ENCODE data around the gene SLITRK2.

SLITRK2 gene

GRCh38 chrX:145826466-145826865, 8.8 kb downstream of the SLITRK2 start:
- no peak for DNase-seq (ENCODE audit: extremely low read depth, low read depth)
- H3K4me3 ChIP-seq (replicated peaks; ENCODE audit: low read depth, low read length) = no peak overlapping the region
- no peak for TF ChIP-seq CTCF (IDR thresholded peaks at IDR 0.05; ENCODE audit: low read depth, low read length, missing control alignments)

- TF ChIP-seq CTCF (IDR thresholded peaks at IDR 0.05; ENCODE audit: low read depth, low read length, missing control alignments) = no peak
- no peak overlapping the region for H3K4me3 ChIP-seq (replicated peaks; ENCODE audit: low read depth, low read length)
- DNase-seq (ENCODE audit: extremely low read depth, low read depth) = no peak
These were observed 15.2 kb downstream of the SLITRK2 start for GRCh38 chrX:145832796-145833195.

GRCh38 chrX:145840531-145840930, 22.9 kb downstream of the SLITRK2 start:
- no peak for TF ChIP-seq CTCF (IDR thresholded peaks at IDR 0.05; ENCODE audit: low read depth, low read length, missing control alignments)
- no peak overlapping the region for H3K4me3 ChIP-seq (replicated peaks; ENCODE audit: low read depth, low read length)
- no peak for DNase-seq (ENCODE audit: extremely low read depth, low read depth)

GRCh38 chrX:145843146-145843904, 25.7 kb downstream of the SLITRK2 start:
- TF ChIP-seq CTCF (IDR thresholded peaks at IDR 0.05; ENCODE audit: low read depth, low read length, missing control alignments) = no peak
- H3K4me3 ChIP-seq (replicated peaks; ENCODE audit: low read depth, low read length) = no peak overlapping the region
- no peak for DNase-seq (ENCODE audit: extremely low read depth, low read depth)

GRCh38 chrX:145844886-145845285, 27.3 kb downstream of the SLITRK2 start:
- DNase-seq (ENCODE audit: extremely low read depth, low read depth) = no peak
- no peak overlapping the region for H3K4me3 ChIP-seq (replicated peaks; ENCODE audit: low read depth, low read length)
- no peak for TF ChIP-seq CTCF (IDR thresholded peaks at IDR 0.05; ENCODE audit: low read depth, low read length, missing control alignments)

GRCh38 chrX:145848448-145848847, 30.8 kb downstream of the SLITRK2 start:
- DNase-seq (ENCODE audit: extremely low read depth, low read depth) = no peak
- TF ChIP-seq CTCF (IDR thresholded peaks at IDR 0.05; ENCODE audit: low read depth, low read length, missing control alignments) = no peak
- no peak overlapping the region for H3K4me3 ChIP-seq (replicated peaks; ENCODE audit: low read depth, low read length)

GRCh38 chrX:145848857-145849256, 31.2 kb downstream of the SLITRK2 start:
- no peak overlapping the region for H3K4me3 ChIP-seq (replicated peaks; ENCODE audit: low read depth, low read length)
- TF ChIP-seq CTCF (IDR thresholded peaks at IDR 0.05; ENCODE audit: low read depth, low read length, missing control alignments) = no peak
- no peak for DNase-seq (ENCODE audit: extremely low read depth, low read depth)
